Measurements from ENCODE around the gene ABLIM1.

The ABLIM1 gene

GRCh38 chr10:114513381-114513792 is 144.7 kb downstream of the ABLIM1 start:
- no peak for TF ChIP-seq CTCF (conservative IDR thresholded peaks at IDR 0.05; ENCODE audit: low read depth, low read length)
- DNase-seq (ENCODE audit: low read depth) = no peak
- no peak overlapping the region for H3K4me3 ChIP-seq (ENCODE audit: low read length)

GRCh38 chr10:114511881-114512280 is 146.2 kb downstream of the ABLIM1 start:
- no peak for TF ChIP-seq CTCF (conservative IDR thresholded peaks at IDR 0.05; ENCODE audit: low read depth, low read length)
- H3K4me3 ChIP-seq (ENCODE audit: low read length) = no peak overlapping the region
- DNase-seq (ENCODE audit: low read depth) = no peak

GRCh38 chr10:114508376-114508775 is 149.7 kb downstream of the ABLIM1 start:
- no peak for DNase-seq (ENCODE audit: low read depth)
- no peak overlapping the region for H3K4me3 ChIP-seq (ENCODE audit: low read length)
- no peak for TF ChIP-seq CTCF (conservative IDR thresholded peaks at IDR 0.05; ENCODE audit: low read depth, low read length)

GRCh38 chr10:114507449-114507848 is 150.6 kb downstream of the ABLIM1 start:
- DNase-seq (ENCODE audit: low read depth) = peak; percentile 92
- TF ChIP-seq CTCF (conservative IDR thresholded peaks at IDR 0.05; ENCODE audit: low read depth, low read length) = no peak
- H3K4me3 ChIP-seq (ENCODE audit: low read length) = no peak overlapping the region

- TF ChIP-seq CTCF (conservative IDR thresholded peaks at IDR 0.05; ENCODE audit: low read depth, low read length) = no peak
- H3K4me3 ChIP-seq (ENCODE audit: low read length) = no peak overlapping the region
- DNase-seq (ENCODE audit: low read depth) = no peak
Measured at GRCh38 chr10:114506871-114507385, 151.1 kb downstream of the ABLIM1 start.

- DNase-seq (ENCODE audit: low read depth) = peak; percentile 96
- no peak for TF ChIP-seq CTCF (conservative IDR thresholded peaks at IDR 0.05; ENCODE audit: low read depth, low read length)
- H3K4me3 ChIP-seq (ENCODE audit: low read length) = no peak overlapping the region
Measured at GRCh38 chr10:114504769-114505579, 153.1 kb downstream of the ABLIM1 start.

- no peak for TF ChIP-seq CTCF (conservative IDR thresholded peaks at IDR 0.05; ENCODE audit: low read depth, low read length)
- H3K4me3 ChIP-seq (ENCODE audit: low read length) = no peak overlapping the region
- no peak for DNase-seq (ENCODE audit: low read depth)
Measured at GRCh38 chr10:114502074-114502473, 156.0 kb downstream of the ABLIM1 start.
